ENCODE measurements around the gene CLIP2. TPM values are rescaled to one million over a fixed set of nuclear protein-coding genes. Genes with fewer than 3 reads are reported as not detected.
A peak's percentile ranks its signal among the peaks of the same experiment; 100 is the strongest.

CLIP2 gene
- total RNA-seq, 1 experiment from 2014 or later, result 21.6 TPM

DNA sequence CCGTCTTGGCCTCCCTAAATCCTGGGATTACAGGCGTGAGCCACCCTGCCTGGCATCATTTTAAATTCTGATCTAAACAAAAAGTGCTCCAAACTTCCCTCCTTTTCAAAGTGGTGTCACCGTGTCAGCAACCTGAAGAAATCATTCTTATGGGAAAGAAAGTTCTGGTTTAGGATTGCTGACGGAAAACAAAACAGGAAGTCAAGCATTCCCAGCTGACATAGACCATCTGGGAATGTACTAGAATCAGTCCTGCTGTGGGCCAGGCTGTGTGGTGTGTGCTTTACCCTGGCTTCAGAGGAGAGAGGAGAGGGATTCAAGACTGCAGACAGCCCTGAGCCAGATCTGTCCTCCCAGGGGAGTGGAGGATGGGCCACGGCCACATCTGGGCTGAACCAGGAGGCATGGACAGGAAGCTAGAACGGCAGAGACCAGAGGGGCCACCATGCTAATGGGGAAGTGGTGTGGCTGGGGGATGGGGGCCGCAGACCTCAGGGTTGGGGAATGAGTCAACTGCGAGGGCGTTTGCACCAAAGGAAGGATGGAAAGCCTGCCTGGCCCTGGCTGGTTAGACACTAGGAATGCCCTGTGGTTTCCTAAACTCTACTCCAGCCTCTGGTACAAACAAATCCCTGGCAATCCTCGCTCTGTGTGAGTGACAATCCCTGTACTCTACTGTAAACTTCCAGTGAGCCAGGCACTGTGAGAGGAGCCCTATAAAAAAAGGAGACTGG lies 16.7 kb upstream of the CLIP2 start:
- H4K5ac ChIP-seq (ENCODE audit: insufficient read length, low read depth, low read length), result no peak overlapping the region
- H3K9me3 Mint-ChIP-seq, result no peaks in the 10 kb centered on the region; a peak in 1 of 5 replicates
- H3K23ac ChIP-seq (ENCODE audit: insufficient read length, low read depth, low read length), result no peak overlapping the region

More for the DNA sequence above, 16.7 kb upstream of the CLIP2 start:
- TF ChIP-seq, protein P1, sequence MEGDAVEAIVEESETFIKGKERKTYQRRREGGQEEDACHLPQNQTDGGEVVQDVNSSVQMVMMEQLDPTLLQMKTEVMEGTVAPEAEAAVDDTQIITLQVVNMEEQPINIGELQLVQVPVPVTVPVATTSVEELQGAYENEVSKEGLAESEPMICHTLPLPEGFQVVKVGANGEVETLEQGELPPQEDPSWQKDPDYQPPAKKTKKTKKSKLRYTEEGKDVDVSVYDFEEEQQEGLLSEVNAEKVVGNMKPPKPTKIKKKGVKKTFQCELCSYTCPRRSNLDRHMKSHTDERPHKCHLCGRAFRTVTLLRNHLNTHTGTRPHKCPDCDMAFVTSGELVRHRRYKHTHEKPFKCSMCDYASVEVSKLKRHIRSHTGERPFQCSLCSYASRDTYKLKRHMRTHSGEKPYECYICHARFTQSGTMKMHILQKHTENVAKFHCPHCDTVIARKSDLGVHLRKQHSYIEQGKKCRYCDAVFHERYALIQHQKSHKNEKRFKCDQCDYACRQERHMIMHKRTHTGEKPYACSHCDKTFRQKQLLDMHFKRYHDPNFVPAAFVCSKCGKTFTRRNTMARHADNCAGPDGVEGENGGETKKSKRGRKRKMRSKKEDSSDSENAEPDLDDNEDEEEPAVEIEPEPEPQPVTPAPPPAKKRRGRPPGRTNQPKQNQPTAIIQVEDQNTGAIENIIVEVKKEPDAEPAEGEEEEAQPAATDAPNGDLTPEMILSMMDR (conservative IDR thresholded peaks at IDR 0.05), result no peak
- H3K4me1 ChIP-seq (ENCODE audit: insufficient read depth, low read length), result no peaks in the 10 kb centered on the region; the same call in 1 of the 2 replicates
- H3K18ac ChIP-seq (ENCODE audit: insufficient read length, low read depth, low read length), result peak overlapping the region; percentile 20
- H2AFZ ChIP-seq (ENCODE audit: low read length), result no peak overlapping the region
- no peak overlapping the region for H2BK20ac ChIP-seq (ENCODE audit: low read depth, low read length, poor library complexity, severe bottlenecking)
- Mint-ChIP-seq H3K27ac (peak overlapping the region; percentile 72 to 95 (median 81)), H3K27me3 (ENCODE audit: low read depth) (peaks cover 9% of the 10 kb centered on the region), H3K4me1 (peaks cover 8 to 17% of the 10 kb centered on the region in 2 experiments), H3K4me3 (peak overlapping the region in 1 of 2 experiments; percentile 33; a peak in 2 of 5 replicates), H3K36me3 (ENCODE audit: insufficient read depth in 1 of 3, low read depth in 3 of 3) (no peaks in the 10 kb centered on the region)
- H3K56ac ChIP-seq (ENCODE audit: insufficient read length, low read depth, low read length), result no peak overlapping the region
- H3K27me3 ChIP-seq (ENCODE audit: insufficient read depth, low read length), result no peaks in the 10 kb centered on the region
- no peak overlapping the region for H2BK5ac ChIP-seq (ENCODE audit: insufficient read length, low read length)
- no peak overlapping the region for H3K4me2 ChIP-seq (ENCODE audit: insufficient read depth, insufficient read length, low read length)
- H4K8ac ChIP-seq (replicated peaks; ENCODE audit: insufficient read length, low read depth, low read length), result no peak overlapping the region
- H3T11ph ChIP-seq (ENCODE audit: low read length), result no peak overlapping the region
- H4K20me1 ChIP-seq (ENCODE audit: control insufficient read depth, insufficient read depth, insufficient read length), result no peaks in the 10 kb centered on the region
- H3K9ac ChIP-seq (ENCODE audit: extremely low read depth, insufficient read length, low read length), result no peak overlapping the region
- H2AK5ac ChIP-seq (ENCODE audit: insufficient read length, low read length), result no peak overlapping the region
- H2BK15ac ChIP-seq (ENCODE audit: low read depth, low read length), result no peak overlapping the region
- no peaks in the 10 kb centered on the region for H3K79me1 ChIP-seq (ENCODE audit: insufficient read depth, low read depth, low read length, poor library complexity, severe bottlenecking)
- no peak overlapping the region; the same call in 1 of the 2 replicates for H3K14ac ChIP-seq (ENCODE audit: insufficient read depth, low read length)
- H2BK120ac ChIP-seq (ENCODE audit: low read depth, low read length, poor library complexity, severe bottlenecking), result no peak overlapping the region
- H3K9me3 ChIP-seq (ENCODE audit: control insufficient read depth, low read depth, low read length), result no peaks in the 10 kb centered on the region
- no peak overlapping the region for H4K91ac ChIP-seq (ENCODE audit: insufficient read length, low read depth, low read length)
- WGBS (ENCODE audit: extremely low coverage, insufficient read length, low lambda C conversion rate), result no CpG with 5 or more reads among the region's 10 CpGs
- no peaks in the 10 kb centered on the region for H3K23me2 ChIP-seq (ENCODE audit: insufficient read length, low read depth, low read length, poor library complexity, severe bottlenecking)
- peak; percentile 72 for DNase-seq
- H3K4ac ChIP-seq (ENCODE audit: low read depth, low read length), result no peak overlapping the region
- no peaks in the 10 kb centered on the region for H3K79me2 ChIP-seq (ENCODE audit: insufficient read depth, low read length)
- H2BK12ac ChIP-seq (ENCODE audit: insufficient read length, low read depth, low read length), result no peak overlapping the region
- peak overlapping the region; percentile 6 for H3K27ac ChIP-seq (ENCODE audit: insufficient read length, low read depth, low read length)

Measured in H9 (cell line).